Suppressor macrophage (primary cell): Measurements from ENCODE around the gene ABI2.
A peak's percentile ranks its signal among the peaks of the same experiment; 100 is the strongest.
"Not testable (repeated sequence)": the region's sequence is repeated elsewhere in the genome, so short reads cannot be mapped to it uniquely, and the experiment has no call there.

Source experiments
- DNase-seq, 4 experiments: peaks; one replicate each; pipeline ENCODE4 v3.0.0-alpha.2; 2020 to 2022
- total RNA-seq, 17 experiments: gene quantifications; one replicate each; lab custom pipeline; 2026; ENCODE audit warnings: mixed read lengths in 6 of 17, inconsistent platforms in 3 of 17; lab: John Stamatoyannopoulos, UW

ABI2 gene
- 2.5 to 31.1 (median 14.8) reads per million in 17 experiments for total RNA-seq

GRCh38 chr2:203327901-203328759, at the start of gene ABI2:
Gene ABI2, plus strand, starts transcription at chr2:203328394. Its CDS starts 121 bp downstream, at chr2:203328515.
- peak; percentile 72 to 91 (median 82) for DNase-seq

GRCh38 chr2:203279288-203279687, 48.9 kb upstream of the ABI2 start:
- DNase-seq, result no peak

- no peak for DNase-seq
These were observed 47.6 kb upstream of the ABI2 start for GRCh38 chr2:203280428-203281064.

GRCh38 chr2:203282101-203282500, 46.1 kb upstream of the ABI2 start:
- DNase-seq, result no peak

- no peak for DNase-seq
These were observed 41.7 kb upstream of the ABI2 start for GRCh38 chr2:203286532-203286931.

GRCh38 chr2:203301667-203302066, 26.5 kb upstream of the ABI2 start:
- DNase-seq, result no peak

GRCh38 chr2:203302586-203302985, 25.6 kb upstream of the ABI2 start:
- DNase-seq, result not testable (repeated sequence)

- no peak for DNase-seq
These were observed 17.3 kb upstream of the ABI2 start for GRCh38 chr2:203310688-203311436.

- no peak for DNase-seq
These were observed 1.8 kb upstream of the ABI2 start for GRCh38 chr2:203326356-203326755.

GRCh38 chr2:203327582-203327900, 653 bp upstream of the ABI2 start:
- DNase-seq, result no peak

GRCh38 chr2:203328760-203329540, 756 bp downstream of the ABI2 start:
- DNase-seq, result peak; percentile 24 to 69 (median 46)

- DNase-seq, result peak in 3 of 4 experiments; percentile 16 to 30 (median 22)
These were observed 2.2 kb downstream of the ABI2 start for GRCh38 chr2:203330434-203330833.

- no peak for DNase-seq
These were observed 10.1 kb downstream of the ABI2 start for GRCh38 chr2:203338322-203338721.

GRCh38 chr2:203340791-203341487, 12.7 kb downstream of the ABI2 start:
- peak in 1 of 4 experiments; percentile 10 for DNase-seq

GRCh38 chr2:203341741-203342310, 13.6 kb downstream of the ABI2 start:
- DNase-seq, result no peak

- not testable (repeated sequence) for DNase-seq
These were observed 14.2 kb downstream of the ABI2 start for GRCh38 chr2:203342374-203342773.

- DNase-seq, result no peak
These were observed 16.5 kb downstream of the ABI2 start for GRCh38 chr2:203344667-203345066.

- no peak for DNase-seq
These were observed 18.4 kb downstream of the ABI2 start for GRCh38 chr2:203346612-203347011.

GRCh38 chr2:203347375-203347774, 19.2 kb downstream of the ABI2 start:
- DNase-seq, result no peak

- DNase-seq, result no peak
These were observed 24.5 kb downstream of the ABI2 start for GRCh38 chr2:203352604-203353255.

- DNase-seq, result no peak
These were observed 26.8 kb downstream of the ABI2 start for GRCh38 chr2:203354966-203355365.
